Fibroblast of skin of back (primary cell): ENCODE results near the gene TPSB2.
A peak's percentile ranks its signal among the peaks of the same experiment; 100 is the strongest.
"Not testable (repeated sequence)": the region's sequence is repeated elsewhere in the genome, so short reads cannot be mapped to it uniquely, and the experiment has no call there.

ENCODE experiments used
- DNase-seq: peaks from one replicate; pipeline ENCODE4 v3.0.0-alpha.2; 2013

The TPSB2 gene

DNA sequence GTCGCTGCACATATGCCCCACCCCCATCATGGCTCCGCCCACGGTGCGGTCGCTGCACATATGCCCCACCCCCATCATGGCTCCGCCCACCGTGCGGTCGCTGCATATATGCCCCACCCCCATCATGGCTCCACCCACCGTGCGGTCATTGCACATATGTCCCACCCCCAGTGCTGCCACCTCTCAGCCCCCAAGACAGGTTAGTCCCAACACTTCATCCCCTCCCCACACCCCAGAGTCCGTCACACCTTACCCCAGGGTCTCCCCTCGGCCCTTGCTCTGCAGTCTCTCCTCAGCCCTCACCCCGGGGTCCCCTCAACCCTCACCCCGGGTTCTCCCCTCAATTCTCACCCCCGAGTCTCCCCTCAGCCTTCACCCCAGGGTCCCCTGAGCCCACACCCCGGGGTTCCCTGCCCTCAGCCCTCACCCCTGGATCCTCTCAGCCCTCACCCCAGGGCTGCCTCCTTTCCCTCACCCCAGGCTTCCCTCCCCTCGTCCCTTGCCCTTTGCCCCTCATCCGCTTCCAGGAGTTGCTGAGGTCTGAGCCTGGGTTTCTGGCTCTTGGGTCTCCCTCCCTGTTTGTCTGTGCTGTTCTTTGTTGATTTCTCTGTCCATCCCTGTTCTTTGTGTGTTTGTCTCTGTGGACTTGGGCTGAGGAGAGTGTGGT lies 30.5 kb downstream of the TPSB2 start:
- no peak for DNase-seq

DNA sequence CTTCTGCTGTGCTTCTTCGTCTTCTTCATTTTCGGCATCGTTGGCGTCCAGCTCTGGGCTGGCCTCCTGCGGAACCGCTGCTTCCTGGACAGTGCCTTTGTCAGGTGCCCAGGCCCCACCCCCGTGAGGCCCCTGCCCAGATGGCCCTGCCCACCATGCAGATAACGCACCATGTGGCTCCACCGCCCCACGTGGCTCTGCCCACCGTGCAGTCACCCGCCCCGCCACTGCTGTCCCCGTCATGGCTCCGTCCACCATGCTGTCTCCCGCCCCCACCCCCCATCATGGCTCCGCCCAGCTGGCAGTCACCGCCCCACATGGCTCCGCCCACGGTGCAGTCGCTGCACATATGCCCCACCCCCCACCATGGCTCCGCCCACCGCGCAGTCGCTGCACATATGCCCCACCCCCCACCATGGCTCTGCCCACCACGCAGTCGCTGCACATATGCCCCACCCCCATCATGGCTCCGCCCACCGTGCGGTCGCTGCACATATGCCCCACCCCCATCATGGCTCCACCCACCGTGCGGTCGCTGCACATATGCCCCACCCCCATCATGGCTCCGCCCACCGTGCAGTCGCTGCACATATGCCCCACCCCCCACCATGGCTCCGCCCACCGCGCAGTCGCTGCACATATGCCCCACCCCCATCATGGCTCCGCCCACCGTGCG lies 31.2 kb downstream of the TPSB2 start:
- not testable (repeated sequence) for DNase-seq

GRCh38 chr16:1198194-1198593 lies 31.8 kb downstream of the TPSB2 start:
- DNase-seq = no peak

DNA sequence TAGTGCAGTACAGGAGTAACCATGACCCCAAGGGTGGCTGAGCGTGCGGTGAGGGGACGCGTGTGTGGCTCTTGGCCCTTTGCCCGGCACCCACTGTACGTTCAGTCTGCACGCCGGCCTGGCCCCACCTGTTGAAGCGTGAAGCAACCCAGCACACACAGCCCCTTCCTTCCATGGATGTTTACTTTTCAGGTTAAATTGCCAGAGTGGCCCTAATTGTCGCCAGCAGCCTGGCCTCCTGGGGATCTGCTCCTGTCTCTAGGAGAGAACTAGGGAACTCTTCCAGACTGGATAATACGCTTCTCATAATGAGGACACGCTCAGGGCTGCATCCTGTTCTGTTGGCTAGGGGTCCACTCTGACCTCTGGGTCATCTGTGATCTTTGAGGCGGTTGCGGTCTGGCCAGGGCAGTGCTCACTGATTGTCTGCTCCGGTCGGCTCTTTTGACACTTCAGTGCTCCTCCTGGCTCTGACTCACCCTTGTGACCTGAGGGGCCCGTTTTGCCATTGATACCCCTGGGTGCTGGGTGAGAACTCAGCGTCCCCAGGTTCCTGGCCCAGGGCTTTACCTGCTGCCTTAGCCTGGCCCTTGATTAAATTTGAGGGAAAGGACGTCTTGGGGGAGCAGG lies 32.6 kb downstream of the TPSB2 start:
- no peak for DNase-seq

DNA sequence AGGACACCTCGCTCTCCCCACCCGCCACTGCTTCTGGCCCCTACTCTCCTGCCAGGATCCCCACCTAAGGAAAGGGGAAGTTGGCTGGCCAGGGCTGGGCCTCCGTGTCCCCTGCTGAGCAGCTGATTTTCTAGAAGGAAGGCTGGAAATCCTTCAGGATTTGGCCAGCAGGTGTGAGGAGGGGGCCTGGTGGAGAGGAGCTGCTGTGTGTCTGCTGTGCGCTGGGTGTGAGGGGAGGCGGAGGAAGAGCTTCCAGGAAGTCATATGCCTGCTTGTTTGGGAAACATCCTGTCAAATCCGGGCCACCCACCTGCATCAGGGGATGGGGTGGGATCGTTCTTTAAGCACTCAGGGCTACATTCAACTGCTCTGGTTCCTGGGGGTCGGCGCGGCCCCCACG lies 33.5 kb downstream of the TPSB2 start:
- no peak for DNase-seq

GRCh38 chr16:1195393-1195666 lies 34.7 kb downstream of the TPSB2 start:
- DNase-seq = no peak

GRCh38 chr16:1194665-1195392 lies 35.2 kb downstream of the TPSB2 start:
- DNase-seq = no peak

GRCh38 chr16:1193825-1194581 lies 36.0 kb downstream of the TPSB2 start:
- DNase-seq = no peak

DNA sequence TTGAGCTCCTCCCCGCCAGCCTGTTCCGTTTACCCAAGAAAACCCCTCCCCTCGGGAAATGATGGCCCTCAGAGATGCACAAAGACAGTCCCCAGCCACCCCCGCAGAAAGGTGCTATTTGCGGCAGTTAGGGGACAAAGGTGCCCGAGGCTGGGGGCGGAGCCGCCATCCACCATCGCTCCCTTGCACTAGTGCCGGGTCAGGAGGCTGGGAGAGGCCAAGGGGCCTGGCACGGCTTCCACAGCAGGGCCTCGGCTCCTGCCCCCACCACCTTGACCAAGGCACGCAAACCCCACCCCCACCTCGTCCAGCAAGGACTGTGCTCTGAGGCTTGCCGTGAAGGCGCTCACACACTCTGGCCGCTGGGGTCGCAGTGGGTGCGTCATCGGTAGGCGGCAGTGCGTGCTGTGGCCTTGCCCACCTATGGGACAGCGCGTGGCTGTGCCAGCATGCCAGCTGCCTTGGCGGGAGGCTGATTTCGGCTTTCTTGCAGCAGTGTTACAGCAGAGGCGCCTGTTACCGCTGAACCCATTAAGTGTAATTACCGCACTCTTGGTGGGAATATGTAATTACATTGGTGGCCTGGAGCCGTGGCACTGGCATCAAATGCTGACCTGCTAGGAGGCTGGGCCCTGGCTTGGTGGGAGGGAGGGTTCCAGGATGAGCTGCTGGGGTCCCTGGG lies 36.7 kb downstream of the TPSB2 start:
- no peak for DNase-seq

DNA sequence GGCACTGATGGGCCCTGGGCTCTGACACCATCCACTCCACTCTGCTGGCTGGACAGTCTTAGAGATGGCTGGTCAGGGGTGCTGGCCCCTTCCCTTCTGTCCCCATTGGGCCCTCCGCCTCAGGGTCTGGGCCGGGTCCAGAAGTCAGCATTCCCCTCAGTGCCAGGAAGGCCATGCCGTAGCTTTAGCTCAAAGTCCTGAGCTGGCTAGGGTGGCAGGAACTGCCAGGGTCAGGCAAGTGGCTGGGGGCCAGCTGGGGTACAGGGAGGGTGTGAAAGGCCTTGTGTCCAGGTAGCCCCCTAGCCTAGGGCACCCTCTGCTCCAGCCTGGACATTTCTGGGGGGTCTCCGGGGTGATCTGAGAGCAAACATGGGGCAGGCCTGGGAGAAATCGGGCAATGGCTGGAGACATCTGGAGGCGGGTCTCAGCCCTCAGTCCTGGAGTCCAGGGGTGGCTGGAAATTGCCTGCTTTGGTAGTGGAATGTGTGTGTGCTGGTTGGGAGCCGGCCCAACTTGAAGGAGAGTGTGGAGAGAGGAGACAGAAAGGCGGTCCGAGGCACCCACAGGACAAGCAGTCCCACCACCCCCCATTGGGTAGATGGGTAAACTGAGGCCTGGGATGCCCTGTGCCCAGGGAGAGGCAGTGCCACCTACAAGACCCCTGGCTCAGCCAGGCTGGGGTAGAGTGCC lies 37.5 kb downstream of the TPSB2 start:
- DNase-seq = no peak

- not testable (repeated sequence) for DNase-seq
Measured at GRCh38 chr16:1190789-1191188, 39.2 kb downstream of the TPSB2 start.

- DNase-seq = no peak
Measured at GRCh38 chr16:1189455-1189854, 40.5 kb downstream of the TPSB2 start.

DNA sequence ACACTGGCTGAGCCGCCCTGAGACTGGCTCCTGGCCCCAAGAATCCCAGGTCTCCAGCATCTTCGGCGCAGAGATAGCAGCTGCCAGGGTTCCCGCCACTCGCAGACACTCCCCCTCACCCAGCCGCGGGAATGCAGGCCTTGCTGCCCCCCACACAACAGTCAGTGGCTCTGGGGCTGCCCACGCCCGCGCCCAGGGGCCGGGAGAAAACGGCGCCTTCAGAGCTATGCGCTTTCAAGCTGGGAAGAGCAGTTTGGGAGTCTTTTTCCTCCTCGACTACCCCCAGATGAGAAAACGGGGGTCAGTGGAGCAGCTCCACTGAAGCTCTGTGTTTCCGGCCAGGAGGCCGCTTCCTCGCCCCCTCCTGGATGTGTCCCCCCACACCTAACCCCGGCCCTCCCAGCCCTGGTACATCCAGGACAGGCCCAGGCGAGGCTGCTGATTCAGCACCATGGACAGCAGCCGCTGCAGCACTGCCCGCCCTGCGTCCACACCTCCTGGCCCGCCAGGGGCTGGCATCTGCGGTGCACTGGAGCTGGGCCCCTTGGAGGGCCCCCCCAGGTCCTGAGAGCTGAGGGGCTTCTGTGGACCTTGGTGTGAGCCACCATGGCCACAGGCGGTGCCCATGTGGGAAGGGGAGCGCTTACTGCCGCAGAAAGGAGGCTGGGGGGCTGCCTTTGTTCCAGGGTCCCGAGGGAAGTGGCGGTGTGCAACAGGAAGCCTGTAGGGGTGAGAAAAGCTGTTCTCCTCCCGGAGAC lies 41.4 kb downstream of the TPSB2 start:
- DNase-seq = peak; percentile 30

DNA sequence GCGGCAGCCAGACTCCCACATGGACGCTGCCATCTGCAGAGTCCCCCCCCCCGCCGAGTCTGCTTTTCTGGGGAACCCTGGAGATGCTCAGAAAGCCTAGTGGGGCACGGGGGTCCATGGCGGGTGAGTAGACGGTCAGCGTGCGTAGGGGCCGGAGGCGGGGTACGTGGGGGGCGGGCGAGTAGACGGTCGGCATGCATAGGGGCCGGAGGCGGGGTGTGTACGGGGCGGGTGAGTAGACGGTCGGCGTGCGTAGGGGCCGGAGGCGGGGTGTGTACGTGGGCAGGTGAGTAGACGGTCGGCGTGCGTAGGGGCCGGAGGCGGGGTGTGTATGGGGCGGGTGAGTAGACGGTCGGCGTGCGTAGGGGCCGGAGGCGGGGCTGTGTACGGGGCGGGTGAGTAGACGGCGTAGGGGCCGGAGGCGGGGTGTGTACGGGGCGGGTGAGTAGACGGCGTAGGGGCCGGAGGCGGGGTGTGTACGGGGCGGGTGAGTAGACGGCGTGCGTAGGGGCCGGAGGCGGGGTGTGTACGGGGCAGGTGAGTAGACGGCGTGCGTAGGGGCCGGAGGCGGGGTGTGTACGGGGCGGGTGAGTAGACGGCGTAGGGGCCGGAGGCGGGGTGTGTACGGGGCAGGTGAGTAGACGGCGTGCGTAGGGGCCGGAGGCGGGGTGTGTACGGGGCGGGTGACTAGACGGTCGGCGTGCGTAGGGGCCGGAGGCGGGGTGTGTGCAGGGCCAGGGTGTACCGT lies 44.4 kb downstream of the TPSB2 start:
- not testable (repeated sequence) for DNase-seq

DNA sequence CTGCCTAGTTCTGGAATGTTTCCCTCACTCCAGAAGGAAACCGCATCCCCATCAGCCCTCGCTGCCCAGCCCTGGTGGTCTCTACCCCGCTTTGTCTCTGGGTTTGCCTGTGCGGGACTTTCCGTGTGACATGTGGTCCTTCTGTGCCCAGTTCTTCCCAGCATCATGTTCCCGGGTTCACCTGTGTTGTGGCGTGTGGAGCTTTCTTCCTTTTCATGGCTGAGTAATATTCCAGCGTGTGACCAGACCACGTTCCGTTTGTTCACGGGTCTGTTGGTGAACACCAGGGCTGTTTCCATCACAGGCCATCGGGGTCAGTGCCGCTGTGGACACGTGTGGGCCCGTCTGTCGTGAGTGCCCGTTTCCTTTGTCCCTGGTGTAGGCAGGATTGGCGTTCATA lies 45.0 kb downstream of the TPSB2 start:
- no peak for DNase-seq

DNA sequence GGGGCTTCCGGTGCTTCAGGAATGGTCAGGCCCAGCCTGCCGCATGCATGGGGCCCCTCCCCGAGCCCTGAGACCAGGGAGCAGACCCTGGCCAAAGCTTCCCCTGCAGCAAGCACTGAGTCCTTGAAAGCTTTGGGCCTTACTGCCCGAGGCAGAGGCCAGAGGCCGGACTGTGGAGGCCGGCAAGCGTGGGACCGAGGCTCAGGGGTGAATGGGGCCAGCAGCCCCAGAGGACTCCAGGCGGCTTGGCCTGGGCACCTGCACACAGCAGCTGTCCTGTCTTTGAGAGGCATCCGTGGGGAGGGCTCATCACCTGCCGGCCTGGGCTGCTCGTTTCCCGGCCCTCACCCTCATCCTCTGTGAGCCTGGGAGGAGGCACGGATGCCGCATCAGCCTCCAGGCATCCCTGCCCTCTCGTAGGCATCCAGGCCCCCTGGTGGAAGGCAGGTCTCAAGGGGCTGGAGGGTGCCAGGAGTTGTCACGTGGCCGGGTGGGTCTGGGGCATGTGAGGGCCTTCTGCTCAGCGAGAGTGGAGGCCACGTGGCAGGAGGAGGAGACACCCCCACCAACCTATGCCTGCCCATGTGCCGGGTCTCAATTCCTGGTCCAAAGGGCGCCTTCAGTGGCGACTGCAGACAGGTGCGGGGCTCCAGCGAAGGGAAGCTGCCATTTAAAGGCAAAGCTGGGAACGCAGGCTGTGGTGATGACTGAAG lies 45.7 kb downstream of the TPSB2 start:
- DNase-seq = no peak

DNA sequence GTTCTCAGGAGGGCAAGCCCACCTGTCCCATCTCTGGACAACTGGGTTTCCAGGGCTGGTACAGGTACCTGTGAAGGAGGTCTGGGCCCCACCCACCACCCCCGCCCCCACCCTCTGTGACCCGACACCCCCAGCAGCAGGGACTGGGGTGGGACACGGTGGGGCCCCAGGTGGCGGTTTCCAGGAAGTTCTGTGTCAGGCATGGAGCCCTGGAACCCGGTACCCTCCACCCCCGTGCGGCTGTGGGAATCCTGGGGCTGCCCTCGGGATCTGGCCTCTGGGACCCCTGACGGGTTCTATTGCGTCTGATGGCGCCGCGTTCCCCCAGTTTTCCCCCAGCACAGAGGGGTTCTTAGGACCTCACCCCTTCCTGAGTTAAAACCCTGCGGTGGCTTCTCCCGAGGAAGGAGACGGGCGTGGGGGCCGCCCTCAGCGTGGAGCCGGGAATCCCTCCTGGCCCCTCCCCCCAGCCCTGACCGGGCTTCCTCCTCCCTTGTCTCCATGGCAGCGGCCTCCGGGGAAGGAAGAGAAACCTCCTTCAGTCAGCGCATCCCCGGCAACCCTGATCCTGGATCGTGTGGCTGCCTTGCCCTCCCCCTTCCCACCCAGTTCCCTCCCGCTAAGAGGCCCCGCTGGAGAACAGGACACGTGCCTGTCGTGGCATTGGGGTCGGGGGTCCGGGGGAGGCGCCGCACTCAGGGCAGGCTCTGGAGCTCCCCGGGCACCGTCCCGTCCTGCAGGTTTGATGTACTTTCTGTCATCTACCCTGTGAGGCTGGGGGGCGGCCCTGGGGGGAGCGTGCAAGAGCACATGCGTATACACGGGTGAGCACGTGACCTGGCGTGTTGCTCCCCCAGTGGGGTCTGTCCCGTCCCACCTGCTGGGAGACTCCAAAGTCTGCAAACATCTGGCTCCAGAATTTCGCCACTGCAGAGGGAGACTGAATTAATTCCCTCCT lies 46.8 kb downstream of the TPSB2 start:
- peak; percentile 69 for DNase-seq

- peak; percentile 73 for DNase-seq
Measured at GRCh38 chr16:1182316-1182671, 47.7 kb downstream of the TPSB2 start.
